K562 (cell line): ENCODE measurements around the gene SESN3. TPM values are rescaled to one million over a fixed set of nuclear protein-coding genes. Genes with fewer than 3 reads are reported as not detected.

Experiments used
- ATAC-seq: fragments of 200-7000 bp; cut with Tn5 transposase; 3 replicates; pipeline ENCODE4 v1.9.1; 2020; ENCODE audit warnings: moderate library complexity
- BruUV-seq: library from RNA; stranded (reverse); fragments of 400-500 nt; replicated peaks from 2 replicates; lab custom pipeline; 2021; lab: Mats Ljungman, UMichigan
- CTCF ChIA-PET: fragments of 300-600 bp; formaldehyde crosslinking; extraction: SDS; loops from one replicate; lab custom pipeline; 2021; ENCODE audit warnings: low intra/inter-chr PET ratio; lab: Yijun Ruan, JAX
- POLR2A ChIA-PET: fragments of 300-600, 350-650 bp; sonication (Branson Sonifier 250); formaldehyde crosslinking; extraction: SDS; loops from one replicate; lab custom pipeline; 2021; ENCODE audit warnings: antibody characterized with exemption, inconsistent platforms; lab: Yijun Ruan, JAX
- DNase-seq, 4 experiments: peaks; one replicate each; pipeline versions ENCODE4 v3.0.0 to v3.0.0-alpha.2; 2011 to 2018; ENCODE audit warnings: low spot score in 3 of 4, mixed read lengths in 3 of 4; ENCODE audit errors: extremely low read depth in 1 of 4
- FAIRE-seq: peaks from 2 replicates; lab custom pipeline; 2011; peaks lifted over from hg19 to GRCh38; lab: Jason Lieb, UNC
- H2AFZ ChIP-seq: 2 replicates; pipeline ENCODE4 v1.6.0; 2011; ENCODE audit warnings: low read depth, low read length, control low read depth, inconsistent platforms
- H3K27ac ChIP-seq: fragments of 200-600 bp; 3 replicates; pipeline ENCODE4 v1.8.0; 2011; ENCODE audit warnings: low read depth, mild to moderate bottlenecking, control low read depth, inconsistent platforms, low read length, moderate library complexity, mixed read lengths; ENCODE audit errors: extremely low read depth
- H3K27me3 ChIP-seq, 2 experiments: fragments of 300-600 bp in 1 of 2; 2 replicates in 1 of 2; 3 replicates in 1 of 2; pipeline versions ENCODE4 v1.6.0 to v1.8.0; 2011; ENCODE audit warnings: inconsistent platforms in 2 of 2, low read length in 2 of 2, mild to moderate bottlenecking in 1 of 2, mixed read lengths in 1 of 2, moderate library complexity in 1 of 2; ENCODE audit not compliant: control insufficient read depth in 2 of 2, insufficient read depth in 2 of 2
- H3K36me3 ChIP-seq: fragments of 300-600 bp; 3 replicates; pipeline ENCODE4 v1.8.0; 2011; ENCODE audit warnings: mild to moderate bottlenecking, low read length, inconsistent platforms; ENCODE audit not compliant: control insufficient read depth, insufficient read depth
- H3K4me1 ChIP-seq, 2 experiments: fragments of 200-600 bp in 1 of 2; replicated peaks in 1 of 2; 2 replicates in 1 of 2; 3 replicates in 1 of 2; pipeline versions ENCODE4 v1.5.1 to v1.8.0; 2011; ENCODE audit warnings: inconsistent platforms in 2 of 2, low read length in 2 of 2, mild to moderate bottlenecking in 1 of 2, mixed read lengths in 1 of 2, moderate library complexity in 1 of 2; ENCODE audit not compliant: control insufficient read depth in 2 of 2, insufficient read depth in 2 of 2
- H3K4me2 ChIP-seq: 2 replicates; pipeline ENCODE4 v1.6.1; 2011; ENCODE audit warnings: low read length, control low read depth, inconsistent platforms, mixed read lengths; ENCODE audit not compliant: insufficient read depth
- H3K4me3 ChIP-seq: fragments of 200-600 bp; sonication (generic), shearing (Covaris generic); 2 replicates; pipeline ENCODE4 v1.5.1; 2016; ENCODE audit warnings: control low read depth, inconsistent platforms
- H3K79me2 ChIP-seq: fragments of 200-600 bp; 3 replicates; pipeline ENCODE4 v1.8.0; 2011; ENCODE audit warnings: low read length, inconsistent platforms; ENCODE audit not compliant: control insufficient read depth, insufficient read depth
- H3K9ac ChIP-seq, 2 experiments: 2 replicates each; pipeline versions ENCODE4 v1.6.0 to v1.6.1; 2011; ENCODE audit warnings: low read depth in 2 of 2, low read length in 2 of 2, control low read depth in 1 of 2, inconsistent platforms in 1 of 2, mild to moderate bottlenecking in 1 of 2, mixed read lengths in 1 of 2; ENCODE audit not compliant: insufficient read depth in 1 of 2
- H3K9me1 ChIP-seq: one replicate; pipeline ENCODE4 v1.6.0; 2011; ENCODE audit warnings: inconsistent platforms, mild to moderate bottlenecking, low read length, moderate library complexity; ENCODE audit not compliant: control insufficient read depth, insufficient read depth
- H3K9me3 ChIP-seq: replicated peaks from 2 replicates; pipeline ENCODE4 v1.5.1; 2011; ENCODE audit warnings: low read depth, low read length, inconsistent platforms; ENCODE audit not compliant: control insufficient read depth, insufficient read depth
- H4K20me1 ChIP-seq: replicated peaks from 2 replicates; pipeline ENCODE4 v1.6.1; 2011; ENCODE audit warnings: low read length, inconsistent platforms, mixed read lengths; ENCODE audit not compliant: control insufficient read depth, insufficient read depth
- ARHGAP35 ChIP-seq: fragments of 450-650 bp; IDR thresholded peaks from 2 replicates; pipeline ENCODE4 v1.6.1; 2018; ENCODE audit not compliant: partially characterized antibody
- CBX3 ChIP-seq, 2 experiments: IDR thresholded peaks; 1 replicate in 1 of 2; 2 replicates in 1 of 2; pipeline ENCODE4 v1.6.1; 2012; ENCODE audit warnings: inconsistent platforms in 2 of 2, low read length in 2 of 2, borderline replicate concordance in 1 of 2, control low read depth in 1 of 2
- CSDE1 ChIP-seq, 2 experiments: fragments of 450-650 bp; IDR thresholded peaks; 2 replicates each; pipeline ENCODE4 v1.6.1; 2016; ENCODE audit warnings: mild to moderate bottlenecking in 1 of 2
- CTBP1 ChIP-seq: fragments of 450-650 bp; IDR thresholded peaks from 2 replicates; pipeline ENCODE4 v1.6.1; 2016; ENCODE audit warnings: borderline replicate concordance
- EP400 ChIP-seq: fragments of 450-650 bp; IDR thresholded peaks from 2 replicates; pipeline ENCODE4 v1.6.1; 2017; ENCODE audit warnings: antibody characterized with exemption, mild to moderate bottlenecking, moderate library complexity
- FOS ChIP-seq: IDR thresholded peaks from 3 replicates; pipeline ENCODE4 v1.6.1; 2011; ENCODE audit not compliant: insufficient read length; ENCODE audit errors: extremely low read depth
- GABPB1 ChIP-seq: sonication (generic); formaldehyde crosslinking; IDR thresholded peaks from 2 replicates; pipeline ENCODE4 v1.8.0; 2022; ENCODE audit warnings: mild to moderate bottlenecking, missing genetic modification reagents
- HBP1 ChIP-seq: fragments of 450-650 bp; formaldehyde crosslinking; IDR thresholded peaks from 2 replicates; pipeline ENCODE4 v1.4.0; 2022; ENCODE audit warnings: missing genetic modification characterization
- IRF9 ChIP-seq: fragments of 450-650 bp; IDR thresholded peaks from 2 replicates; pipeline ENCODE4 v1.6.1; 2016; ENCODE audit warnings: missing biosample characterization, missing genetic modification characterization
- KHSRP ChIP-seq: fragments of 450-650 bp; IDR thresholded peaks from 2 replicates; pipeline ENCODE4 v1.6.1; 2017
- MBD2 ChIP-seq: sonication (generic); IDR thresholded peaks from 2 replicates; pipeline ENCODE4 v1.6.1; 2016; ENCODE audit warnings: low read depth, borderline replicate concordance
- PCBP1 ChIP-seq: fragments of 200-400 bp; formaldehyde crosslinking; IDR thresholded peaks from 2 replicates; pipeline ENCODE4 v1.6.1; 2018; ENCODE audit warnings: mild to moderate bottlenecking, low read depth, low read length; ENCODE audit not compliant: poor library complexity, severe bottlenecking
- PHTF2 ChIP-seq: fragments of 250-450 bp; sonication (Bioruptor Pico); IDR thresholded peaks from 2 replicates; pipeline ENCODE4 v1.5.0; 2021; ENCODE audit warnings: mild to moderate bottlenecking
- PML ChIP-seq: IDR thresholded peaks from 2 replicates; pipeline ENCODE4 v1.6.1; 2012; ENCODE audit warnings: low read length, inconsistent platforms
- XRCC4 ChIP-seq: IDR thresholded peaks from one replicate; pipeline ENCODE4 v1.6.1; 2011; ENCODE audit not compliant: insufficient read depth, insufficient read length; ENCODE audit errors: extremely low read depth
- ZC3H11A ChIP-seq: IDR thresholded peaks from 2 replicates; pipeline ENCODE4 v1.6.1; 2012; ENCODE audit warnings: low read depth, low read length, improper control_type of control experiment
- ZFP91 ChIP-seq: sonication (generic); formaldehyde crosslinking; IDR thresholded peaks from 2 replicates; pipeline ENCODE4 v1.8.0; 2022; ENCODE audit warnings: mild to moderate bottlenecking, missing genetic modification reagents
- ZKSCAN8 ChIP-seq: fragments of 200-800 bp; sonication (Bioruptor generic); IDR thresholded peaks from 2 replicates; pipeline ENCODE4 v1.6.1; 2016; ENCODE audit warnings: missing genetic modification characterization, missing compliant biosample characterization
- ZNF146 ChIP-seq: IDR thresholded peaks from one replicate; pipeline ENCODE4 v1.6.1; 2018; ENCODE audit warnings: missing compliant biosample characterization; ENCODE audit not compliant: unreplicated experiment
- WGBS: fragments of 100-300 bp; shearing (Covaris generic); methylation state at CpG from one replicate; pipeline ENCODE4 v1.1.6; 2016; ENCODE audit warnings: low coverage, mixed read lengths; ENCODE audit not compliant: insufficient coverage; ENCODE audit errors: missing lambda C conversion rate; 5-methylcytosine and 5-hydroxymethylcytosine counted together
- in situ Hi-C: fragments of 300-500 bp; cut with MboI; formaldehyde crosslinking; loops from 4 replicates; pipeline ENCODE4 v1.15.0; 2018; ENCODE audit warnings: inconsistent platforms, mixed read lengths
- intact Hi-C: fragments of 100-400 bp; cut with micrococcal nuclease; formaldehyde crosslinking; loops from 2 replicates; pipeline ENCODE4 v1.14.2; 2022
- polyA plus RNA-seq, 8 experiments: library from polyadenylated mRNA; depleted of rRNA in 4 of 8; stranded (reverse) in 5 of 8; unstranded in 3 of 8; fragments of >200 nt; fragmentation: Nextera tagmentation in 2 of 8; fragmentation: Illumina TruSeq in 1 of 8; extraction: Ambion mirVana in 2 of 8; extraction: Trizol in 1 of 8; gene quantifications; 2 replicates each; pipeline versions ENCODE4 v1.2.1 to v1.2.3, GENCODE V29; 2011 to 2014; ENCODE audit warnings: inconsistent platforms in 1 of 8, missing spikeins in 1 of 8
- total RNA-seq, 7 experiments: library from RNA; depleted of rRNA in 6 of 7; stranded (reverse); fragments of >200 nt in 6 of 7; fragmentation: Illumina TruSeq in 2 of 7; extraction: Trizol in 2 of 7; gene quantifications; 2 replicates each; pipeline versions ENCODE4 v1.2.1 to v1.2.3, GENCODE V29; 2011 to 2021; ENCODE audit warnings: low replicate concordance in 1 of 7

The SESN3 gene
- total and polyA plus RNA-seq, 9 of the 15 experiments (the other 6 are each of a cell fraction or from before 2014, with no cell fraction given): 0.44 to 2.6 (median 1.5) TPM

- DNase-seq: peak; percentile 32 to 66 (median 40)
- Histone ChIP-seq H3K36me3 (no peaks in the 10 kb centered on the region), H3K4me2 (peak overlapping the region; percentile 22; the same call in 1 of the 2 replicates), H3K27ac (no peak overlapping the region), H3K4me3 (no peak overlapping the region), H4K20me1 (no peaks in the 10 kb centered on the region), H3K9me1 (no peaks in the 10 kb centered on the region), H3K4me1 (peaks cover 24 to 81% of the 10 kb centered on the region in 2 experiments), H3K79me2 (no peaks in the 10 kb centered on the region), H2AFZ (peak overlapping the region; percentile 15; the same call in 1 of the 2 replicates), H3K9ac (no peak overlapping the region), H3K9me3 (no peaks in the 10 kb centered on the region), H3K27me3 (no peaks in the 10 kb centered on the region; a peak in 1 of 5 replicates)
- intact Hi-C loops (loop anchor here (5.0 kb wide), 3 partner anchors 42 to 522 kb away; partner anchors contain the start of genes CWC15 and KDM4D), in situ Hi-C loops (loop anchor here (5.0 to 10.0 kb wide), 2 partner anchors 82 to 520 kb away; no protein-coding TSS in a partner anchor)
- ATAC-seq: no peak
- ChIA-PET POLR2A (interaction anchor here (0.6 to 1.5 kb wide), 8 partner anchors 8 to 646 kb away, joined by 3 to 5 read pairs (median 3); partner anchors contain the start of genes CEP57, CWC15 and KDM4D), CTCF (no interaction called here)
- WGBS: 6% methylated on average over 7 of the region's 7 CpGs
- FAIRE-seq: no peak
- BruUV-seq: no TSS peak
- TF ChIP-seq ZKSCAN8: no peak
- no peak for TF ChIP-seq EP400
- no peak for TF ChIP-seq FOS
- no peak for TF ChIP-seq PCBP1
- TF ChIP-seq ZFP91: no peak
- TF ChIP-seq IRF9 (tag): no peak
- TF ChIP-seq CSDE1 (IDR thresholded peaks at IDR 0.05): no peak
- TF ChIP-seq PML: peak; percentile 39; the same call in 1 of the 2 replicates
- no peak for TF ChIP-seq XRCC4
- no peak for TF ChIP-seq ZNF146 (CRISPR knock-in tag)
- no peak for TF ChIP-seq KHSRP
- TF ChIP-seq MBD2: no peak
- TF ChIP-seq GABPB1 (CRISPR knock-in tag): no peak
- TF ChIP-seq ARHGAP35: no peak
- TF ChIP-seq HBP1: no peak
- TF ChIP-seq CTBP1: peak; percentile 33; the same call in 1 of the 2 replicates
- no peak for TF ChIP-seq CBX3 (IDR thresholded peaks at IDR 0.05; ENCODE audit: borderline replicate concordance in 1 of 2, low read length in 2 of 2)
- no peak for TF ChIP-seq ZC3H11A
- TF ChIP-seq PHTF2 (CRISPR knock-in tag): no peak
Observed at GRCh38 chr11:95144313-95145235, 86.4 kb downstream of the SESN3 start.
